SK-N-SH treated with all-trans-retinoic acid at 6 μM for 48 hours (cell line): ENCODE measurements around the gene EPN2.

Source experiments
- SNAI2 ChIP-seq: fragments of 250-450 bp; sonication (Bioruptor Pico); IDR thresholded peaks from 2 replicates; pipeline ENCODE4 v1.5.0; 2020; ENCODE audit warnings: mild to moderate bottlenecking, moderate library complexity
- TCF4 ChIP-seq: fragments of 250-450 bp; sonication (Bioruptor Pico); IDR thresholded peaks from 2 replicates; pipeline ENCODE4 v1.8.0; 2021; ENCODE audit warnings: mild to moderate bottlenecking, moderate library complexity, borderline replicate concordance
- ZFP3 ChIP-seq: fragments of 250-450 bp; sonication (Bioruptor Pico); IDR thresholded peaks from 2 replicates; pipeline ENCODE4 v1.5.0; 2020; ENCODE audit warnings: mild to moderate bottlenecking, moderate library complexity
- ZNF70 ChIP-seq: fragments of 450-650 bp; formaldehyde crosslinking; IDR thresholded peaks from 2 replicates; pipeline ENCODE4 v1.5.0; 2020; ENCODE audit warnings: mild to moderate bottlenecking, moderate library complexity
- ZNF8 ChIP-seq: fragments of 450-650 bp; formaldehyde crosslinking; IDR thresholded peaks from 2 replicates; pipeline ENCODE4 v1.5.0; 2020; ENCODE audit warnings: mild to moderate bottlenecking, moderate library complexity
- TF ChIP-seq, protein P1 (sequence below): fragments of 250-450 bp; sonication (Bioruptor Pico); IDR thresholded peaks from 2 replicates; pipeline ENCODE4 v1.8.0; 2020; ENCODE audit warnings: mild to moderate bottlenecking, moderate library complexity, borderline replicate concordance
- TF ChIP-seq, protein P2 (sequence below): fragments of 250-450 bp; sonication (Bioruptor Pico); IDR thresholded peaks from 2 replicates; pipeline ENCODE4 v1.5.1; 2020; ENCODE audit warnings: low read depth, mild to moderate bottlenecking, moderate library complexity
- TF ChIP-seq, protein P3 (sequence below): fragments of 250-450 bp; sonication (Bioruptor Pico); IDR thresholded peaks from 2 replicates; pipeline ENCODE4 v1.5.1; 2021; ENCODE audit warnings: mild to moderate bottlenecking, moderate library complexity
- TF ChIP-seq, protein P4 (sequence below): fragments of 250-450 bp; sonication (Bioruptor Pico); IDR thresholded peaks from 2 replicates; pipeline ENCODE4 v1.8.0; 2021; ENCODE audit warnings: low read depth, mild to moderate bottlenecking, moderate library complexity, borderline replicate concordance

DNA sequence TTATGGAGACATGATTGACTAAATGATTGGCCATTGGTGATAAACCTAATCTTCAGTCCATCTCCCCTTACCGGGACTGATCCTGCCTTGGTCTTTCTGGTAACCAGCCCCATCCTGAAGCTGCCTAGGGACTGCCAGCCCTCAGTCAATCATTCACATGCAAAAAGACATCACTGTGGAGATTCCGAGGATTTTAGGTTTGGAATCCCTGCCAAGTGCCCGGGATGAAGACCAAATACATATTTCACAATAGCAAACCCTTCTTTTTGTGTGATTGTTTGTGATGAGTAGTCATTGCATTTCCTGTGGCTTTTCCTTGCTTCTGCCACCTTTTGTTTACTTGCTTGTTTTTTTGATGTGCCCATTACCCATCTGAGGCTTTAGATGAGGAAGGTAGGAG lies 44.0 kb downstream of the EPN2 start:
- TF ChIP-seq ZFP3 (CRISPR knock-in tag) (no peak), TCF4 (no peak), SNAI2 (no peak), ZNF70 (CRISPR knock-in tag) (no peak), ZNF8 (CRISPR knock-in tag) (no peak)
- TF ChIP-seq, protein P1, sequence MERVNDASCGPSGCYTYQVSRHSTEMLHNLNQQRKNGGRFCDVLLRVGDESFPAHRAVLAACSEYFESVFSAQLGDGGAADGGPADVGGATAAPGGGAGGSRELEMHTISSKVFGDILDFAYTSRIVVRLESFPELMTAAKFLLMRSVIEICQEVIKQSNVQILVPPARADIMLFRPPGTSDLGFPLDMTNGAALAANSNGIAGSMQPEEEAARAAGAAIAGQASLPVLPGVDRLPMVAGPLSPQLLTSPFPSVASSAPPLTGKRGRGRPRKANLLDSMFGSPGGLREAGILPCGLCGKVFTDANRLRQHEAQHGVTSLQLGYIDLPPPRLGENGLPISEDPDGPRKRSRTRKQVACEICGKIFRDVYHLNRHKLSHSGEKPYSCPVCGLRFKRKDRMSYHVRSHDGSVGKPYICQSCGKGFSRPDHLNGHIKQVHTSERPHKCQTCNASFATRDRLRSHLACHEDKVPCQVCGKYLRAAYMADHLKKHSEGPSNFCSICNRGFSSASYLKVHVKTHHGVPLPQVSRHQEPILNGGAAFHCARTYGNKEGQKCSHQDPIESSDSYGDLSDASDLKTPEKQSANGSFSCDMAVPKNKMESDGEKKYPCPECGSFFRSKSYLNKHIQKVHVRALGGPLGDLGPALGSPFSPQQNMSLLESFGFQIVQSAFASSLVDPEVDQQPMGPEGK (CRISPR knock-in tag), result no peak
- TF ChIP-seq, protein P2, sequence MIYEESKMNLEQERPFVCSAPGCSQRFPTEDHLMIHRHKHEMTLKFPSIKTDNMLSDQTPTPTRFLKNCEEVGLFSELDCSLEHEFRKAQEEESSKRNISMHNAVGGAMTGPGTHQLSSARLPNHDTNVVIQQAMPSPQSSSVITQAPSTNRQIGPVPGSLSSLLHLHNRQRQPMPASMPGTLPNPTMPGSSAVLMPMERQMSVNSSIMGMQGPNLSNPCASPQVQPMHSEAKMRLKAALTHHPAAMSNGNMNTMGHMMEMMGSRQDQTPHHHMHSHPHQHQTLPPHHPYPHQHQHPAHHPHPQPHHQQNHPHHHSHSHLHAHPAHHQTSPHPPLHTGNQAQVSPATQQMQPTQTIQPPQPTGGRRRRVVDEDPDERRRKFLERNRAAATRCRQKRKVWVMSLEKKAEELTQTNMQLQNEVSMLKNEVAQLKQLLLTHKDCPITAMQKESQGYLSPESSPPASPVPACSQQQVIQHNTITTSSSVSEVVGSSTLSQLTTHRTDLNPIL (CRISPR knock-in tag), result no peak
- TF ChIP-seq, protein P3, sequence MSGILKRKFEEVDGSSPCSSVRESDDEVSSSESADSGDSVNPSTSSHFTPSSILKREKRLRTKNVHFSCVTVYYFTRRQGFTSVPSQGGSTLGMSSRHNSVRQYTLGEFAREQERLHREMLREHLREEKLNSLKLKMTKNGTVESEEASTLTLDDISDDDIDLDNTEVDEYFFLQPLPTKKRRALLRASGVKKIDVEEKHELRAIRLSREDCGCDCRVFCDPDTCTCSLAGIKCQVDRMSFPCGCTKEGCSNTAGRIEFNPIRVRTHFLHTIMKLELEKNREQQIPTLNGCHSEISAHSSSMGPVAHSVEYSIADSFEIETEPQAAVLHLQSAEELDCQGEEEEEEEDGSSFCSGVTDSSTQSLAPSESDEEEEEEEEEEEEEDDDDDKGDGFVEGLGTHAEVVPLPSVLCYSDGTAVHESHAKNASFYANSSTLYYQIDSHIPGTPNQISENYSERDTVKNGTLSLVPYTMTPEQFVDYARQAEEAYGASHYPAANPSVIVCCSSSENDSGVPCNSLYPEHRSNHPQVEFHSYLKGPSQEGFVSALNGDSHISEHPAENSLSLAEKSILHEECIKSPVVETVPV (CRISPR knock-in tag), result no peak
- TF ChIP-seq, protein P4, sequence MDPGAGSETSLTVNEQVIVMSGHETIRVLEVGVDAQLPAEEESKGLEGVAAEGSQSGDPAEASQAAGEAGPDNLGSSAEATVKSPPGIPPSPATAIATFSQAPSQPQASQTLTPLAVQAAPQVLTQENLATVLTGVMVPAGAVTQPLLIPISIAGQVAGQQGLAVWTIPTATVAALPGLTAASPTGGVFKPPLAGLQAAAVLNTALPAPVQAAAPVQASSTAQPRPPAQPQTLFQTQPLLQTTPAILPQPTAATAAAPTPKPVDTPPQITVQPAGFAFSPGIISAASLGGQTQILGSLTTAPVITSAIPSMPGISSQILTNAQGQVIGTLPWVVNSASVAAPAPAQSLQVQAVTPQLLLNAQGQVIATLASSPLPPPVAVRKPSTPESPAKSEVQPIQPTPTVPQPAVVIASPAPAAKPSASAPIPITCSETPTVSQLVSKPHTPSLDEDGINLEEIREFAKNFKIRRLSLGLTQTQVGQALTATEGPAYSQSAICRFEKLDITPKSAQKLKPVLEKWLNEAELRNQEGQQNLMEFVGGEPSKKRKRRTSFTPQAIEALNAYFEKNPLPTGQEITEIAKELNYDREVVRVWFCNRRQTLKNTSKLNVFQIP (CRISPR knock-in tag), result no peak
